Measurements from ENCODE around the gene SLC18A2. TPM values are rescaled to one million over a fixed set of nuclear protein-coding genes. Genes with fewer than 3 reads are reported as not detected.

SLC18A2 gene
- not detected for total RNA-seq

DNA sequence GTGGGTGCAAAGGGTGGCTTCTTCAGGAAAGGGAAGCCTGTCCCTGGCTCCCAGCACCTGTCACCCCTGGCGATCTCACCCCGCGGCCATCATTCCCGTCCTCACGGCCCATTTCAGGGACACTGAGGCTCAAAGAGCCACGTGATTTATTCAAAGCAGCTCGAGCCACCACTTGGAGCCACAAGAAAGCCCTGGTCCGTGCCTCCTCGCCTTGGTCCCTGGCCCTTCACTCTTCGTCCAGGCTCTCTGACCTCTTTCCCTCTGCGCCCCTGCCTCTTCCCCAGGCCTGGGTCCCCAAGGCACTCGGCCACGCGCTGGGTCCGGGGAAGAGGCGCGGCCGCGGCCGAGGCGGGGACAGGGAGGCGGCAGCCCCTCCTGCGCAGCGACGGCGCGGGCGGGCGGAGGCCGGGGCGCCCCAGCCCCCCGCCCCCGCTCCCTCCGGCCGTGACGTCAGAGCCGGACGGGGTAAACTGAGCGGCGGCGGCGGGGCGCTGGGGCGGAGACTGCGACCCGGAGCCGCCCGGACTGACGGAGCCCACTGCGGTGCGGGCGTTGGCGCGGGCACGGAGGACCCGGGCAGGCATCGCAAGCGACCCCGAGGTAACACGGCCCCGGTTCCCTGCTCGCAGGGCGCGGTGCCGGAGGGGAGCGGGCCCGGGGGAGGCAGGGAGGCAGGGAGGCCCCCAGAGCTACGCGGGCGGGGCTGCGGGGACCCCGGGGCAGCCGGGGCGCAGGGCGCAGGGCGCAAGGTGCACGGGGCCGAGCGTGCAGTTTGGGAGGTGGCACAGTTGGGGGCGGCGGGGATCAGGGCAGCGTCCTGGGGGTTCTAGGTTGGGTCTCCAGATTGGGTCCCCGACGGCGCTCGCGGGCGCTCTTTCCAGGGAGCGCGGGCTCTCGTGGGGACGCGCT is at the start of gene SLC18A2:
SLC18A2 (plus strand) TSS at position 494 of the 909 bp plus-strand sequence. CDS start 580 bp downstream, outside the sequence.
- Mint-ChIP-seq H3K36me3 (peaks cover 2% of the 10 kb centered on the region), H3K27ac (no peak within 1 kb of the TSS), H3K9me3 (ENCODE audit: low read depth) (no peaks in the 10 kb centered on the region), H3K27me3 (peaks cover 56% of the 10 kb centered on the region), H3K4me1 (peaks cover 5% of the 10 kb centered on the region), H3K4me3 (no peak within 1 kb of the TSS)
- CTCF ChIA-PET = interaction anchor here (1.8 kb wide), 1 partner anchor 24 kb away, joined by 8 read pairs; no protein-coding TSS in a partner anchor
- DNase-seq (no peak), ATAC-seq (no peak)

- Mint-ChIP-seq H3K27me3 (no peaks in the 10 kb centered on the region), H3K36me3 (no peaks in the 10 kb centered on the region)
Measured at GRCh38 chr10:117197189-117197588, 43.7 kb upstream of the SLC18A2 start, which contains the start of gene KCNK18. Gene KCNK18 (plus strand): TSS chr10:117197489. CDS start chr10:117197489, 0 bp downstream.

GRCh38 chr10:117198088-117198487 is 42.8 kb upstream of the SLC18A2 start:
- no peak overlapping the region for H3K27ac Mint-ChIP-seq
- peaks cover 2% of the 10 kb centered on the region for H3K9me3 Mint-ChIP-seq (ENCODE audit: low read depth)
- H3K27me3 Mint-ChIP-seq = no peaks in the 10 kb centered on the region
- DNase-seq (no peak), ATAC-seq (no peak)
- no peaks in the 10 kb centered on the region for H3K4me1 Mint-ChIP-seq
- no peaks in the 10 kb centered on the region for H3K36me3 Mint-ChIP-seq
- CTCF ChIA-PET = interaction anchor here (1.3 kb wide), 1 partner anchor 19 kb away, joined by 4 read pairs; no protein-coding TSS in a partner anchor
- H3K4me3 Mint-ChIP-seq = no peak overlapping the region

More at GRCh38 chr10:117197189-117197588, 43.7 kb upstream of the SLC18A2 start, which contains the start of gene KCNK18:
- Mint-ChIP-seq H3K9me3 (ENCODE audit: low read depth) (peaks cover 2% of the 10 kb centered on the region), H3K27ac (no peak within 1 kb of the TSS), H3K4me1 (no peaks in the 10 kb centered on the region), H3K4me3 (no peak within 1 kb of the TSS)
- CTCF ChIA-PET = interaction anchor here (1.3 kb wide), 1 partner anchor 19 kb away, joined by 4 read pairs; no protein-coding TSS in a partner anchor
- ATAC-seq (no peak), DNase-seq (no peak)

DNA sequence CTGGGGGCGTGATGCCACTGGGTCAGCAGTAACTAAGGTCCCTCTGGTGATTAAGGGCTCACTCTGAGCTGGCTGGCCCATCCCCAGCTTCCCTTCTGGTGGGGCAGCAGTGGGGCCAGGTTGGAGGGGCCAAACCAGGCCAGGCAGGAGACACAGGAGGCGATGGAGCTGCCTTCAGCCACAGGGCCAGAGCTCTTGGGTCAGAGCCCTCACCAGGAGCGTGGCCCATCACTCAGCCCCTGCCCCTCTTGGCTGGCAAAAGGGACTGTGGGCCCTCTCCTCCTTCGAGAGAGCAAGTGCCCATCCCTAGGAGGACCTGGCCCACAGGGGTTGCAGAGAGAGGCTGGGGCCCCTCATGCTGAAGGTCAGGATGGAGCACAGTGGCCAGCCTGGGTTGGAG is 39.1 kb upstream of the SLC18A2 start:
- no peaks in the 10 kb centered on the region for H3K9me3 Mint-ChIP-seq (ENCODE audit: low read depth)
- no peak overlapping the region for H3K27ac Mint-ChIP-seq
- CTCF ChIA-PET = no interaction called here
- H3K36me3 Mint-ChIP-seq = no peaks in the 10 kb centered on the region
- ATAC-seq = no peak
- no peaks in the 10 kb centered on the region for H3K4me1 Mint-ChIP-seq
- no peaks in the 10 kb centered on the region for H3K27me3 Mint-ChIP-seq
- no peak for DNase-seq
- H3K4me3 Mint-ChIP-seq = no peak overlapping the region

- no peak overlapping the region for H3K4me3 Mint-ChIP-seq
- DNase-seq (no peak), ATAC-seq (no peak)
- CTCF ChIA-PET = no interaction called here
- no peaks in the 10 kb centered on the region for H3K9me3 Mint-ChIP-seq (ENCODE audit: low read depth)
- H3K27ac Mint-ChIP-seq = no peak overlapping the region
- no peaks in the 10 kb centered on the region for H3K4me1 Mint-ChIP-seq
- no peaks in the 10 kb centered on the region for H3K36me3 Mint-ChIP-seq
- H3K27me3 Mint-ChIP-seq = no peaks in the 10 kb centered on the region
Measured at GRCh38 chr10:117204316-117204715, 36.6 kb upstream of the SLC18A2 start.

GRCh38 chr10:117212176-117212575 is 28.7 kb upstream of the SLC18A2 start:
- ATAC-seq = no peak
- peaks cover 2% of the 10 kb centered on the region for H3K9me3 Mint-ChIP-seq (ENCODE audit: low read depth)
- CTCF ChIA-PET = interaction anchor here (1.6 kb wide), 1 partner anchor 108 kb away, joined by 4 read pairs; no protein-coding TSS in a partner anchor

GRCh38 chr10:117214401-117214800 is 26.5 kb upstream of the SLC18A2 start:
- no peak overlapping the region for H3K4me3 Mint-ChIP-seq
- peaks cover 7% of the 10 kb centered on the region for H3K4me1 Mint-ChIP-seq
- CTCF ChIA-PET = interaction anchor here (0.6 kb wide), 1 partner anchor 105 kb away, joined by 3 read pairs; no protein-coding TSS in a partner anchor
- ATAC-seq = no peak
- no peak overlapping the region for H3K27ac Mint-ChIP-seq
- H3K9me3 Mint-ChIP-seq (ENCODE audit: low read depth) = peaks cover 2% of the 10 kb centered on the region
- no peaks in the 10 kb centered on the region for H3K36me3 Mint-ChIP-seq
- peaks cover 48% of the 10 kb centered on the region for H3K27me3 Mint-ChIP-seq
- no peak for DNase-seq

More at GRCh38 chr10:117212176-117212575, 28.7 kb upstream of the SLC18A2 start:
- no peak overlapping the region for H3K27ac Mint-ChIP-seq
- no peaks in the 10 kb centered on the region for H3K36me3 Mint-ChIP-seq
- H3K4me3 Mint-ChIP-seq = no peak overlapping the region
- no peak for DNase-seq
- peaks cover 1% of the 10 kb centered on the region for H3K4me1 Mint-ChIP-seq
- peaks cover 43% of the 10 kb centered on the region for H3K27me3 Mint-ChIP-seq

GRCh38 chr10:117215079-117215478 is 25.8 kb upstream of the SLC18A2 start:
- ATAC-seq (no peak), DNase-seq (no peak)
- H3K9me3 Mint-ChIP-seq (ENCODE audit: low read depth) = peaks cover 2% of the 10 kb centered on the region
- CTCF ChIA-PET = interaction anchor here (1.9 to 4.3 kb wide), 2 partner anchors 30 to 103 kb away, joined by 5 to 126 read pairs; no protein-coding TSS in a partner anchor
- H3K27me3 Mint-ChIP-seq = peaks cover 46% of the 10 kb centered on the region
- no peak overlapping the region for H3K27ac Mint-ChIP-seq
- H3K4me3 Mint-ChIP-seq = no peak overlapping the region
- H3K36me3 Mint-ChIP-seq = no peaks in the 10 kb centered on the region
- peaks cover 7% of the 10 kb centered on the region for H3K4me1 Mint-ChIP-seq

DNA sequence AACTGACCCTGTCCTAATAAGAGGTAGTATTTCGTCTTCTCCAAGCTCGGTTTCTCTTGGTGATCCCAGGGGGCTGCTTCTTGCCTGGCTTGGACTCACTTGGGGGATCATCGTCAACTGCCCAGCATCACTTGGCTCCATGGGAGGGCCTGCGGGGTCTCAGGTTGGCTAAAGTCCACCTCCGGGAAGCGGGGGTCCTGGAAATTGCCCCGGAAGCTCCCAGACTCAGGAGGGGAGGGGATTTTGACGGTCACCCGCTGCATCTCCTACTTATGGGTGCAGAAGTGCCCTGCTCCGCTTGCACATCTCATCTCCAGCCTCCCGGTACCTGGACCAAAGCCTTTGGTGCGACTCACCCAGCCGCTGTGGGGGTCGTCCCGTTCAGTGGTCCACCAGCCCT is 24.9 kb upstream of the SLC18A2 start:
- no peaks in the 10 kb centered on the region for H3K36me3 Mint-ChIP-seq
- peaks cover 39% of the 10 kb centered on the region for H3K27me3 Mint-ChIP-seq
- H3K4me1 Mint-ChIP-seq = peaks cover 7% of the 10 kb centered on the region
- ATAC-seq (no peak), DNase-seq (no peak)
- peaks cover 2% of the 10 kb centered on the region for H3K9me3 Mint-ChIP-seq (ENCODE audit: low read depth)
- no peak overlapping the region for H3K4me3 Mint-ChIP-seq
- CTCF ChIA-PET = interaction anchor here (0.7 to 4.3 kb wide), 52 partner anchors 8 to 1244 kb away, joined by 3 to 126 read pairs (median 4); partner anchors contain the start of gene KCNK18
- H3K27ac Mint-ChIP-seq = no peak overlapping the region

- H3K27me3 Mint-ChIP-seq = peaks cover 34% of the 10 kb centered on the region
- no peak overlapping the region for H3K27ac Mint-ChIP-seq
Measured at GRCh38 chr10:117216611-117217195, 24.2 kb upstream of the SLC18A2 start.

DNA sequence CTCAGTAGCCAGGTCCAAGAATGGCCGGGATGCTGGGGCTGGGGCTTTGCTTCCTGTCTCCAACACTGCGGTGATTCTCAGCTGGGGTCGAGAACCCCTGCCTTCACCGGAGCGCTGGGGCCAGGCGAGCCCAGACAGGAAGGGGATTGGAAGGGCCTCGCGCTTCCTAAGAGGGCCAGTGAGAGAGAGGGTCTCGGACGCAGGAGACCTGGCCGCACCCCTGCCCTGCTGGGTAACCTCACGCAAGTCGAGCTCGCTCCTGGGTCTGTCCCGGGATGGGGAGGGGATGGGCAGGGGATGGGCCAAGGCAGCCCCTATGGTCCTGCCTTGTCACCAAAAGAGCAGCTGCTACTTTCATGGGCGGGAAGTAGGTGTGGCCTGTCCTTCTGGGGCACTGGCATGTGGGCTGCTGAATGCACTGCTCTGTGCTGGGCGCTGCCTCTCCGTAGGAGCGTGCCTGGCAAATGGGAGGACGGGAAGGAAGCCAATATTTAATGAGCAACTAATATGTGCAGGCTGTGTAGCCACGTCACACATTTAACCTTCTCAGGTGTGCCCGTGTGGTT is 23.6 kb upstream of the SLC18A2 start:
- no peaks in the 10 kb centered on the region for H3K36me3 Mint-ChIP-seq
- peaks cover 7% of the 10 kb centered on the region for H3K4me1 Mint-ChIP-seq
- peaks cover 28% of the 10 kb centered on the region for H3K27me3 Mint-ChIP-seq
- ATAC-seq = peak; percentile 57
- CTCF ChIA-PET = interaction anchor here (0.6 to 4.3 kb wide), 59 partner anchors 9 to 1243 kb away, joined by 3 to 126 read pairs (median 4); partner anchors contain the start of gene KCNK18
- DNase-seq = peak; percentile 44
- no peaks in the 10 kb centered on the region for H3K9me3 Mint-ChIP-seq (ENCODE audit: low read depth)
- no peak overlapping the region for H3K27ac Mint-ChIP-seq
- peak overlapping the region; percentile 66 for H3K4me3 Mint-ChIP-seq

More at GRCh38 chr10:117216611-117217195, 24.2 kb upstream of the SLC18A2 start:
- peaks cover 2% of the 10 kb centered on the region for H3K9me3 Mint-ChIP-seq (ENCODE audit: low read depth)
- DNase-seq (peak; percentile 67), ATAC-seq (peak; percentile 86)
- H3K36me3 Mint-ChIP-seq = no peaks in the 10 kb centered on the region
- peak overlapping the region; percentile 66 for H3K4me3 Mint-ChIP-seq
- H3K4me1 Mint-ChIP-seq = peaks cover 7% of the 10 kb centered on the region
- CTCF ChIA-PET = interaction anchor here (0.6 to 4.3 kb wide), 63 partner anchors 9 to 1243 kb away, joined by 3 to 126 read pairs (median 4); partner anchors contain the start of gene KCNK18

DNA sequence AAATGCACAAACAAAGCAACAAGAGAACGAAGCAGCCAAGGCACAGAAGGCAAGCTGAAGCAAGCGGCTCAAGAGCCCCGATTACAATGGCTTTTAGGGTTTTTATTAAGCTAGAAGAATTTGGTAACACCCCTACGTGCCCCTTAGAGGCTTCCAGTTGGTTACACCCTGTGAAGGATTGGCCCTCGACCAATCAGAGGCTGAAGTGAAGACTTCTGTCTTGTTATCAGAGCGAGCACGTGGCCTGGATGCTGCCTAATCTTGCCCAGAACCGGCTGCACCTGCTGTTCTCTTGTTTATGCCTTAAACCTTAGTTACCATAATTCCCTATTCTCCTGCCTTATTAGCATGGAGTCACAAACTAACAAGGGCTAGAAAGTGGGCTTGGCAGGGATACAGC is 22.3 kb upstream of the SLC18A2 start:
- no peak for DNase-seq
- peaks cover 7% of the 10 kb centered on the region for H3K4me1 Mint-ChIP-seq
- CTCF ChIA-PET = interaction anchor here (1.6 to 4.3 kb wide), 2 partner anchors 9 to 100 kb away, joined by 4 to 126 read pairs; no protein-coding TSS in a partner anchor
- H3K4me3 Mint-ChIP-seq = no peak overlapping the region
- no peaks in the 10 kb centered on the region for H3K36me3 Mint-ChIP-seq
- ATAC-seq = no peak
- no peaks in the 10 kb centered on the region for H3K9me3 Mint-ChIP-seq (ENCODE audit: low read depth)
- peaks cover 21% of the 10 kb centered on the region for H3K27me3 Mint-ChIP-seq
- no peak overlapping the region for H3K27ac Mint-ChIP-seq

All from activated CD8-positive, alpha-beta memory T cell treated with anti-CD3 and anti-CD28 coated beads, Interleukin-2, amount 10 ng/mL, durations not matched to agents 7 days and 5 days (primary cell).